ENCODE measurements around the gene LGR6.

DNA sequence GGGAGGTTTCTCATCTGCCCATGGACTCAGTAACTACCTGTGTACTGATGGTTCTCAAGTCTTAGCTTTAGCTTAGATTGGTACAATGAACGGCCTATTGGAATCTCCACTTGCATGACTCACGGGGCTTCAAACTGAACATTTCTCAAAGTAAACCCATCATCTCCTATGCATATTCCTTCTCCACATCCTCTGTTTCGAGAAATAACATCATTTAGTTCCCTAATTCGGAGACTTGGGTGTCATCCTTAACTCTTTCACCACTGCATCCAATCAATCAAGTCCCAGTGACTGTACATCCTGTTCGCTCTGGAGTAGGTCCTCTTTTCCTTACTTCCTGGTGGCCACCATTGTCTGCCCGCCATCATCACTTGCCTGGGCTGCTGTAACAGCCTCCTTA lies 55.8 kb downstream of the LGR6 start:
- no peak for TF ChIP-seq CTCF (IDR thresholded peaks at IDR 0.05)
- TF ChIP-seq POLR2AphosphoS5 (IDR thresholded peaks at IDR 0.05): no peak
- no peak for TF ChIP-seq EP300 (IDR thresholded peaks at IDR 0.05)
- TF ChIP-seq POLR2A (IDR thresholded peaks at IDR 0.05; ENCODE audit: low read depth): no peak

Measured in esophagus muscularis mucosa (tissue), 4 donors.